Measurements from ENCODE around the gene PAPPA.

DNA sequence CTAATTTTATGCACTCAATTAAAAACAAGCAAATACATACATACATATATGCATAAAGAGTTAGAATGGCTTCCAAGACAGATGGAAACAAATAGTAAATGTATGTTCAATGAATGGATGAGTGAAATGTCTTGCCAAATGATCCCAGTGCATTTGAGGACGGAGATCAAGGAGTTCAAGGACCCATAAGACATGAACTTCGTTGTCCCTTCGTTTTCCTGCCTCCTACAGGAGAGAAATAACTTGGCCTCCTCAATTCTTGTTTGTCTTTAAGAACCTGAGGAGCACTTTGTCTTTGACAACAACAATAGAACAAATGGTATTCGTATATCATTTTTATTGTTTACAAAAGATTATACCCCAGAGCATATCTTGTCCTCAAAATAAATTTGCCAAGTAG lies 2.4 kb upstream of the PAPPA start:
- TF ChIP-seq EZH2 (IDR thresholded peaks at IDR 0.05) = no peak
- TF ChIP-seq POLR2AphosphoS5 (IDR thresholded peaks at IDR 0.05; ENCODE audit: borderline replicate concordance, low read depth, low read length) = no peak
- TF ChIP-seq FOXP2 (optimal IDR thresholded peaks at IDR 0.05; ENCODE audit: control extremely low read depth, extremely low read length, insufficient read depth) = no peak
